Measurements from ENCODE around the gene PFAS. TPM values are rescaled to one million over a fixed set of nuclear protein-coding genes. Genes with fewer than 3 reads are reported as not detected.
A peak's percentile ranks its signal among the peaks of the same experiment; 100 is the strongest.

Gene PFAS
- total and polyA plus RNA-seq, 10 of the 15 experiments (the other 5 are each of a cell fraction or from before 2014, with no cell fraction given): 13.9 to 122 (median 47.2) TPM

DNA sequence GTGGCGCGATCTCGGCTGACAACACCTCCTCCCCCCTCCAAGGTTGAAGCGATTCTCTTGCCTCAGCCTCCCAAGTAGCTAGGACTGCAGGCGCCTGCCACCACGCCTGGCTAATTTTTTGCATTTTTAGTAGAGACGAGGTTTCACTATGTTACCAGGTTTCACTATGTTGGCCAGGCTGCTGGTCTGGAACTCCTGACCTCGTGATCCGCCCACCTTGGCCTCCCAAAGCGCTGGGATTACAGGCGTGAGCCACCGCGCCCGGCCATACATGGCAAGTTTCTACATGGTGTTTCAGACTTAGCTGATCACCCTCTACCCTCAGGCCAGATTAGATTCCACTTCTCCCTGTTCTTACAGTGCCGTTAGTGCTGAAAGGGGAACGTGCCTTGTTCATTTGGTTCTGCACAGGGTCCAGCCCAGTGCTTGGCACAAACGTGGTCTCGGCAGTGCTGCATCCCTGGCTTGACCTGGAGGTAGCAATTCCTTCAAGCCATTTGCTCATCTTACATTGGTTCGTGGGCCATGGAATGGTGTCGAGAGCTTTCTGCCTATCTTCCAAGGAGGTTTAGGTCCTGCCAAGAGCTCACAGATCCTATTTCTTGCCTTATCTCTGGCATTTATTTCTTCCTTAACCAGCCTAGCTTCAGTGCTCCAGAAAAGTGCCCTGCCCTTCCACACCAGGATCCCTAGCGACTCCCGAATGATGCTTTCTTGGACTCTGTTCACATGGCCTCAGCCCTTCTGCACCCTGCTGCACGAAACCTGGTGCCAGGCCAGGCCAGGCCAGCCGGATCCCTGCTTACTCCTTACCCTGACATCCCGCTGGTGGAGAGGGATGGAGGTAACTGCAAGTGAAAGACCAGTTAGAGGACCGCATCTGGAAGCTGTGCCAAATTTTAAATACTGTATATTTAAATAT is 23.9 kb upstream of the PFAS start:
- Histone ChIP-seq H4K20me1 (ENCODE audit: control insufficient read depth, insufficient read depth) (no peaks in the 10 kb centered on the region; the same call in 1 of the 2 replicates), H3K9me3 (replicated peaks; ENCODE audit: control insufficient read depth, insufficient read depth, low read length) (no peaks in the 10 kb centered on the region), H3K4me2 (ENCODE audit: control insufficient read depth, insufficient read depth) (0 out of 2 replicates have a peak overlapping the region, but pooled peaks have one; percentile 4), H3K27me3 (replicated peaks in 1 of 2; ENCODE audit: control insufficient read depth in 2 of 2, insufficient read depth in 2 of 2, low read length in 1 of 2) (no peaks in the 10 kb centered on the region), H3K9ac (ENCODE audit: control insufficient read depth, insufficient read depth, low read length) (no peak overlapping the region), H3K79me2 (ENCODE audit: control insufficient read depth, insufficient read depth, low read length) (no peaks in the 10 kb centered on the region), H3K27ac (ENCODE audit: control insufficient read depth, insufficient read depth) (no peak overlapping the region), H2AFZ (ENCODE audit: control insufficient read depth, low read depth, low read length) (no peak overlapping the region), H3K36me3 (ENCODE audit: control insufficient read depth in 2 of 2, insufficient read depth in 2 of 2, low read length in 1 of 2) (peaks cover 20 to 27% of the 10 kb centered on the region in 2 experiments; a peak in 3 of 4 replicates), H3K4me3 (no peak overlapping the region), H3K4me1 (ENCODE audit: control insufficient read depth, insufficient read depth, low read length) (peaks cover 27% of the 10 kb centered on the region)
- RAD21 ChIA-PET (ENCODE audit: unreplicated experiment): interaction anchor here (0.6 to 6.5 kb wide), 13 partner anchors 14 to 105 kb away, joined by 3 to 117 read pairs (median 8); partner anchors contain the start of genes AURKB, BORCS6, CTC1 and PFAS
- no TSS peak for BruUV-seq (replicated peaks)
- POLR2A ChIA-PET: interaction anchor here (0.6 to 9.0 kb wide), 12 partner anchors 12 to 332 kb away, joined by 3 to 161 read pairs (median 5); partner anchors contain the start of genes AURKB, BORCS6, CTC1 and PFAS
- DNase-seq (ENCODE audit: low read depth, low spot score) (no peak), ATAC-seq (no peak), FAIRE-seq (no peak)
- CTCF ChIA-PET: interaction anchor here (0.8 to 5.0 kb wide), 9 partner anchors 22 to 669 kb away, joined by 3 to 56 read pairs (median 14); partner anchors contain the start of genes BORCS6, CTC1, PFAS and RANGRF
- SMC1A ChIA-PET (ENCODE audit: uncharacterized antibody, unreplicated experiment): interaction anchor here (1.1 to 6.7 kb wide), 9 partner anchors 14 to 106 kb away, joined by 3 to 64 read pairs (median 5); partner anchors contain the start of genes AURKB, CTC1, PFAS and RANGRF
- in situ Hi-C loops (cut with MboI): loop anchor here (5.0 kb wide), 2 partner anchors 38 to 98 kb away; no protein-coding TSS in a partner anchor
- intact Hi-C loops (cut with micrococcal nuclease; ENCODE audit: unreplicated experiment): loop anchor here (5.0 kb wide), 2 partner anchors 53 to 88 kb away; no protein-coding TSS in a partner anchor
- no peak for TF ChIP-seq RBBP5 (conservative IDR thresholded peaks at IDR 0.05)
- TF ChIP-seq RFX5 (IDR thresholded peaks at IDR 0.05; ENCODE audit: low read depth, low read length): no peak
- no peak for TF ChIP-seq GATAD2B (conservative IDR thresholded peaks at IDR 0.05; ENCODE audit: low read depth)
- peak; percentile 43; the same call in 1 of the 2 replicates for TF ChIP-seq POLR2AphosphoS5 (IDR thresholded peaks at IDR 0.05; ENCODE audit: low read length)
- TF ChIP-seq, protein P1, sequence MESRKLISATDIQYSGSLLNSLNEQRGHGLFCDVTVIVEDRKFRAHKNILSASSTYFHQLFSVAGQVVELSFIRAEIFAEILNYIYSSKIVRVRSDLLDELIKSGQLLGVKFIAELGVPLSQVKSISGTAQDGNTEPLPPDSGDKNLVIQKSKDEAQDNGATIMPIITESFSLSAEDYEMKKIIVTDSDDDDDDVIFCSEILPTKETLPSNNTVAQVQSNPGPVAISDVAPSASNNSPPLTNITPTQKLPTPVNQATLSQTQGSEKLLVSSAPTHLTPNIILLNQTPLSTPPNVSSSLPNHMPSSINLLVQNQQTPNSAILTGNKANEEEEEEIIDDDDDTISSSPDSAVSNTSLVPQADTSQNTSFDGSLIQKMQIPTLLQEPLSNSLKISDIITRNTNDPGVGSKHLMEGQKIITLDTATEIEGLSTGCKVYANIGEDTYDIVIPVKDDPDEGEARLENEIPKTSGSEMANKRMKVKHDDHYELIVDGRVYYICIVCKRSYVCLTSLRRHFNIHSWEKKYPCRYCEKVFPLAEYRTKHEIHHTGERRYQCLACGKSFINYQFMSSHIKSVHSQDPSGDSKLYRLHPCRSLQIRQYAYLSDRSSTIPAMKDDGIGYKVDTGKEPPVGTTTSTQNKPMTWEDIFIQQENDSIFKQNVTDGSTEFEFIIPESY (IDR thresholded peaks at IDR 0.05): peak; percentile 60; the same call in 1 of the 2 replicates
- no peak for TF ChIP-seq ZNF384 (IDR thresholded peaks at IDR 0.05; ENCODE audit: borderline replicate concordance, low read depth, low read length)
- TF ChIP-seq ZNF24 (IDR thresholded peaks at IDR 0.05): no peak
- no peak for TF ChIP-seq FOS (IDR thresholded peaks at IDR 0.05; ENCODE audit: borderline replicate concordance, extremely low read depth, insufficient read length)
- TF ChIP-seq ZNF217 (IDR thresholded peaks at IDR 0.05): no peak
- TF ChIP-seq PAX5 (IDR thresholded peaks at IDR 0.05; ENCODE audit: borderline replicate concordance, low read depth, low read length): no peak
- TF ChIP-seq, protein P2, sequence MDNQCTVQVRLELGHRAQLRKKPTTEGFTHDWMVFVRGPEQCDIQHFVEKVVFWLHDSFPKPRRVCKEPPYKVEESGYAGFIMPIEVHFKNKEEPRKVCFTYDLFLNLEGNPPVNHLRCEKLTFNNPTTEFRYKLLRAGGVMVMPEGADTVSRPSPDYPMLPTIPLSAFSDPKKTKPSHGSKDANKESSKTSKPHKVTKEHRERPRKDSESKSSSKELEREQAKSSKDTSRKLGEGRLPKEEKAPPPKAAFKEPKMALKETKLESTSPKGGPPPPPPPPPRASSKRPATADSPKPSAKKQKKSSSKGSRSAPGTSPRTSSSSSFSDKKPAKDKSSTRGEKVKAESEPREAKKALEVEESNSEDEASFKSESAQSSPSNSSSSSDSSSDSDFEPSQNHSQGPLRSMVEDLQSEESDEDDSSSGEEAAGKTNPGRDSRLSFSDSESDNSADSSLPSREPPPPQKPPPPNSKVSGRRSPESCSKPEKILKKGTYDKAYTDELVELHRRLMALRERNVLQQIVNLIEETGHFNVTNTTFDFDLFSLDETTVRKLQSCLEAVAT (IDR thresholded peaks at IDR 0.05): peak; percentile 53; the same call in 1 of the 2 replicates
- TF ChIP-seq, protein P3, sequence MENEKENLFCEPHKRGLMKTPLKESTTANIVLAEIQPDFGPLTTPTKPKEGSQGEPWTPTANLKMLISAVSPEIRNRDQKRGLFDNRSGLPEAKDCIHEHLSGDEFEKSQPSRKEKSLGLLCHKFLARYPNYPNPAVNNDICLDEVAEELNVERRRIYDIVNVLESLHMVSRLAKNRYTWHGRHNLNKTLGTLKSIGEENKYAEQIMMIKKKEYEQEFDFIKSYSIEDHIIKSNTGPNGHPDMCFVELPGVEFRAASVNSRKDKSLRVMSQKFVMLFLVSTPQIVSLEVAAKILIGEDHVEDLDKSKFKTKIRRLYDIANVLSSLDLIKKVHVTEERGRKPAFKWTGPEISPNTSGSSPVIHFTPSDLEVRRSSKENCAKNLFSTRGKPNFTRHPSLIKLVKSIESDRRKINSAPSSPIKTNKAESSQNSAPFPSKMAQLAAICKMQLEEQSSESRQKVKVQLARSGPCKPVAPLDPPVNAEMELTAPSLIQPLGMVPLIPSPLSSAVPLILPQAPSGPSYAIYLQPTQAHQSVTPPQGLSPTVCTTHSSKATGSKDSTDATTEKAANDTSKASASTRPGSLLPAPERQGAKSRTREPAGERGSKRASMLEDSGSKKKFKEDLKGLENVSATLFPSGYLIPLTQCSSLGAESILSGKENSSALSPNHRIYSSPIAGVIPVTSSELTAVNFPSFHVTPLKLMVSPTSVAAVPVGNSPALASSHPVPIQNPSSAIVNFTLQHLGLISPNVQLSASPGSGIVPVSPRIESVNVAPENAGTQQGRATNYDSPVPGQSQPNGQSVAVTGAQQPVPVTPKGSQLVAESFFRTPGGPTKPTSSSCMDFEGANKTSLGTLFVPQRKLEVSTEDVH (IDR thresholded peaks at IDR 0.05; ENCODE audit: low read depth, partially characterized antibody): no peak
- TF ChIP-seq NFYA (IDR thresholded peaks at IDR 0.05; ENCODE audit: borderline replicate concordance, low read depth, low read length): no peak
- no peak for TF ChIP-seq ZSCAN29 (IDR thresholded peaks at IDR 0.05)
- no peak for TF ChIP-seq NFYB (IDR thresholded peaks at IDR 0.05; ENCODE audit: insufficient read depth, low read depth, low read length)
- TF ChIP-seq TCF12 (IDR thresholded peaks at IDR 0.05; ENCODE audit: low read depth, low read length): no peak
- WGBS (ENCODE audit: insufficient coverage, insufficient replicate concordance, low lambda C conversion rate, missing lambda C conversion rate): 68% methylated on average over 26 of the region's 26 CpGs

All from GM12878 (cell line).